HepG2 (cell line): ENCODE data around the gene KRTAP1-5. TPM values are rescaled to one million over a fixed set of nuclear protein-coding genes. Genes with fewer than 3 reads are reported as not detected.

Source experiments
- ASH2L ChIP-seq: fragments of 300-600, 200-600 bp; sonication (generic); IDR thresholded peaks from 2 replicates; pipeline ENCODE4 v1.7.0; 2017; ENCODE audit warnings: low read depth, mild to moderate bottlenecking, moderate library complexity, mixed read lengths, low read length; ENCODE audit not compliant: insufficient read length
- ATF7-NPFF ChIP-seq: sonication (generic); formaldehyde crosslinking; IDR thresholded peaks from 2 replicates; pipeline ENCODE4 v1.8.1; 2023; ENCODE audit warnings: mild to moderate bottlenecking, low read depth, missing genetic modification reagents, moderate library complexity
- EEA1 ChIP-seq: sonication (generic); formaldehyde crosslinking; IDR thresholded peaks from 2 replicates; pipeline ENCODE4 v1.5.1; 2020; ENCODE audit warnings: mild to moderate bottlenecking, missing genetic modification reagents, borderline replicate concordance
- FOSL2 ChIP-seq: sonication (generic); formaldehyde crosslinking; IDR thresholded peaks from 2 replicates; pipeline ENCODE4 v1.4.0; 2020; ENCODE audit warnings: missing genetic modification reagents
- HIC2 ChIP-seq: sonication (generic); formaldehyde crosslinking; IDR thresholded peaks from 2 replicates; pipeline ENCODE4 v1.9.0; 2022; ENCODE audit warnings: low read depth, missing genetic modification reagents
- KDM1A ChIP-seq: IDR thresholded peaks from 2 replicates; pipeline ENCODE4 v1.6.1; 2016; ENCODE audit warnings: missing compliant biosample characterization
- SNAPC2 ChIP-seq: sonication (generic); formaldehyde crosslinking; IDR thresholded peaks from 2 replicates; pipeline ENCODE4 v1.8.1; 2022; ENCODE audit warnings: mild to moderate bottlenecking, missing genetic modification reagents
- STAT5B ChIP-seq: sonication (generic); formaldehyde crosslinking; IDR thresholded peaks from 2 replicates; pipeline ENCODE4 v1.4.0; 2020; ENCODE audit warnings: missing genetic modification reagents
- ZBTB34 ChIP-seq: sonication (generic); formaldehyde crosslinking; IDR thresholded peaks from 2 replicates; pipeline ENCODE4 v1.8.0; 2022; ENCODE audit warnings: mild to moderate bottlenecking, missing genetic modification reagents
- ZNF101 ChIP-seq: sonication (generic); formaldehyde crosslinking; IDR thresholded peaks from 2 replicates; pipeline ENCODE4 v1.4.0; 2020; ENCODE audit warnings: mild to moderate bottlenecking, low read depth, missing genetic modification reagents, borderline replicate concordance
- ZNF3 ChIP-seq: IDR thresholded peaks from 2 replicates; pipeline ENCODE4 v1.7.0; 2017; ENCODE audit warnings: inconsistent platforms
- ZNF512 ChIP-seq: sonication (generic); formaldehyde crosslinking; IDR thresholded peaks from 2 replicates; pipeline ENCODE4 v1.4.0; 2020; ENCODE audit warnings: mild to moderate bottlenecking, missing genetic modification reagents
- ZNF710 ChIP-seq: sonication (generic); formaldehyde crosslinking; IDR thresholded peaks from 2 replicates; pipeline ENCODE4 v1.5.0; 2020; ENCODE audit warnings: mild to moderate bottlenecking, missing genetic modification reagents, borderline replicate concordance
- ZNF746 ChIP-seq: sonication (generic); formaldehyde crosslinking; IDR thresholded peaks from 2 replicates; pipeline ENCODE4 v1.8.0; 2022; ENCODE audit warnings: mild to moderate bottlenecking, missing genetic modification reagents
- ZNF782 ChIP-seq: sonication (generic); formaldehyde crosslinking; IDR thresholded peaks from 2 replicates; pipeline ENCODE4 v1.4.0; 2020; ENCODE audit warnings: missing genetic modification reagents, mild to moderate bottlenecking, borderline replicate concordance
- ZSCAN31 ChIP-seq: sonication (generic); formaldehyde crosslinking; IDR thresholded peaks from 2 replicates; pipeline ENCODE4 v1.5.0; 2020; ENCODE audit warnings: low read depth, mild to moderate bottlenecking, missing genetic modification reagents
- polyA plus RNA-seq, 8 experiments: library from polyadenylated mRNA; depleted of rRNA in 3 of 8; stranded (reverse) in 7 of 8; unstranded in 1 of 8; fragments of >200 nt; fragmentation: Illumina TruSeq in 4 of 8; extraction: Trizol in 4 of 8; gene quantifications; 2 replicates each; pipeline versions ENCODE4 v1.2.1 to v1.2.3, GENCODE V29; 2011 to 2016; ENCODE audit warnings: low read depth in 4 of 8, missing spikeins in 1 of 8, mixed read lengths in 1 of 8; ENCODE audit not compliant: insufficient read depth in 1 of 8
- total RNA-seq, 5 experiments: library from RNA; depleted of rRNA; stranded (reverse); fragments of >200 nt; fragmentation: Illumina TruSeq; extraction: Trizol; gene quantifications; 2 replicates each; pipeline ENCODE4 v1.2.3, GENCODE V29; 2016; ENCODE audit warnings: low read depth in 1 of 5
- TF ChIP-seq, protein P1 (sequence below): sonication (generic); formaldehyde crosslinking; IDR thresholded peaks from 2 replicates; pipeline ENCODE4 v1.4.0; 2020; ENCODE audit warnings: missing genetic modification reagents
- TF ChIP-seq, protein P2 (sequence below): fragments of 450-650 bp; IDR thresholded peaks from 2 replicates; pipeline ENCODE4 v1.6.1; 2016
- TF ChIP-seq, protein P3 (sequence below): sonication (generic); formaldehyde crosslinking; conservative IDR thresholded peaks from 2 replicates; pipeline ENCODE4 v1.4.0; 2020; ENCODE audit warnings: missing genetic modification reagents

KRTAP1-5 gene
- total and polyA plus RNA-seq, 2 of the 13 experiments (the other 11 are each of a cell fraction or from before 2014, with no cell fraction given) = 0.09 TPM; not detected in 1

GRCh38 chr17:41009301-41009760 lies 17.7 kb downstream of the KRTAP1-5 start (continued):
- TF ChIP-seq FOSL2 (CRISPR knock-in tag) (peak; percentile 75), KDM1A (CRISPR knock-in tag) (0 out of 2 replicates have a peak, but pooled peaks have one; percentile 36), ZSCAN31 (CRISPR knock-in tag) (no peak), ASH2L (peak; percentile 85), ZNF512 (no peak), ZNF3 (CRISPR knock-in tag) (no peak), ZNF710 (CRISPR knock-in tag) (peak; percentile 50; the same call in 1 of the 2 replicates), STAT5B (no peak), ZBTB34 (CRISPR knock-in tag) (no peak), ATF7-NPFF (no peak), EEA1 (no peak), ZNF746 (CRISPR knock-in tag) (no peak), ZNF101 (CRISPR knock-in tag) (no peak), HIC2 (CRISPR knock-in tag) (no peak), ZNF782 (CRISPR knock-in tag) (no peak), SNAPC2 (CRISPR knock-in tag) (no peak)
- TF ChIP-seq, protein P1, sequence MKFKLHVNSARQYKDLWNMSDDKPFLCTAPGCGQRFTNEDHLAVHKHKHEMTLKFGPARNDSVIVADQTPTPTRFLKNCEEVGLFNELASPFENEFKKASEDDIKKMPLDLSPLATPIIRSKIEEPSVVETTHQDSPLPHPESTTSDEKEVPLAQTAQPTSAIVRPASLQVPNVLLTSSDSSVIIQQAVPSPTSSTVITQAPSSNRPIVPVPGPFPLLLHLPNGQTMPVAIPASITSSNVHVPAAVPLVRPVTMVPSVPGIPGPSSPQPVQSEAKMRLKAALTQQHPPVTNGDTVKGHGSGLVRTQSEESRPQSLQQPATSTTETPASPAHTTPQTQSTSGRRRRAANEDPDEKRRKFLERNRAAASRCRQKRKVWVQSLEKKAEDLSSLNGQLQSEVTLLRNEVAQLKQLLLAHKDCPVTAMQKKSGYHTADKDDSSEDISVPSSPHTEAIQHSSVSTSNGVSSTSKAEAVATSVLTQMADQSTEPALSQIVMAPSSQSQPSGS (CRISPR knock-in tag) = peak; percentile 67; the same call in 1 of the 2 replicates
- TF ChIP-seq, protein P2, sequence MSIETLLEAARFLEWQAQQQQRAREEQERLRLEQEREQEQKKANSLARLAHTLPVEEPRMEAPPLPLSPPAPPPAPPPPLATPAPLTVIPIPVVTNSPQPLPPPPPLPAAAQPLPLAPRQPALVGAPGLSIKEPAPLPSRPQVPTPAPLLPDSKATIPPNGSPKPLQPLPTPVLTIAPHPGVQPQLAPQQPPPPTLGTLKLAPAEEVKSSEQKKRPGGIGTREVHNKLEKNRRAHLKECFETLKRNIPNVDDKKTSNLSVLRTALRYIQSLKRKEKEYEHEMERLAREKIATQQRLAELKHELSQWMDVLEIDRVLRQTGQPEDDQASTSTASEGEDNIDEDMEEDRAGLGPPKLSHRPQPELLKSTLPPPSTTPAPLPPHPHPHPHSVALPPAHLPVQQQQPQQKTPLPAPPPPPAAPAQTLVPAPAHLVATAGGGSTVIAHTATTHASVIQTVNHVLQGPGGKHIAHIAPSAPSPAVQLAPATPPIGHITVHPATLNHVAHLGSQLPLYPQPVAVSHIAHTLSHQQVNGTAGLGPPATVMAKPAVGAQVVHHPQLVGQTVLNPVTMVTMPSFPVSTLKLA = no peak
- TF ChIP-seq, protein P3, sequence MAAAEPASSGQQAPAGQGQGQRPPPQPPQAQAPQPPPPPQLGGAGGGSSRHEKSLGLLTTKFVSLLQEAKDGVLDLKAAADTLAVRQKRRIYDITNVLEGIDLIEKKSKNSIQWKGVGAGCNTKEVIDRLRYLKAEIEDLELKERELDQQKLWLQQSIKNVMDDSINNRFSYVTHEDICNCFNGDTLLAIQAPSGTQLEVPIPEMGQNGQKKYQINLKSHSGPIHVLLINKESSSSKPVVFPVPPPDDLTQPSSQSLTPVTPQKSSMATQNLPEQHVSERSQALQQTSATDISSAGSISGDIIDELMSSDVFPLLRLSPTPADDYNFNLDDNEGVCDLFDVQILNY = no peak
